Activated T-helper 1 cell treated with Interleukin-2 at 50 U/mL for 16 hours (primary cell): ENCODE results near the gene IL31.
A peak's percentile ranks its signal among the peaks of the same experiment; 100 is the strongest.
"Not testable (repeated sequence)": the region's sequence is repeated elsewhere in the genome, so short reads cannot be mapped to it uniquely, and the experiment has no call there.

Experiments used
- DNase-seq: peaks from one replicate; pipeline ENCODE4 v3.0.0-alpha.2; 2020; ENCODE audit warnings: low read depth

The IL31 gene

DNA sequence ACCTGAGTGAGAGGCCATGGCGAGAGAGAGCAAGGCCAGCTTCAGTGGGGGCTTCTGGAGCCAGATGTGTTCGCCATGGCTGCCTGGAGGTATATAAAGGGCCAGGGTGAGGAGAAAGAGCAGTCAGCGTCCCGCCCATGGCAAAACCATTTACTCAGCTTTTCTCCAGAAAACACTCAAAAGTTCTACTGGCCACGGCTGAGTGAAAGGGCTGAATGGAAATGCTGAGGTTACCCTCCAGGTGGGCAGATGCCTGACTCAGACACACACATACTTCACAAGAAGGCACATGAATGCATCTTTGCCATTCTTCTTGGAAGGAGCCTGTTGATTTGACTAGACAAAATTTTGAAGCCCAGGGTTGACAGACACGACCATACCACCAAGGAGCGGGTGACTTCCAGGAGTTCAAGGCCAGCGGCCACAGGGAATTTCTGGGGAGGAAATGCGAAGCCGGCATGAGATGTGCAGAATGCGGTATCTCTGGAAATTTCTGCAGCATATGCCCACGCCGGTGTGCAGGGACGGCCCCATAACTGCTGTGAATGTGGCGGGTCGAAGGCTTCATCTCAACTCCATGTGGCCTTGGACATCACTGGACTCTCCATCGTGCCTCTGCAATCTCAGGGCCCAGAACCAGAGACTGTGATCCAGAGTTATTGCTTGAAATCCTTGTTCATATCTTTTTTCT is at the start of gene IL31:
Gene IL31 (minus strand): TSS at position 67 of the 691 bp plus-strand sequence. CDS start 49 bp downstream, at position 18.
- DNase-seq = no peak

GRCh38 chr12:122216445-122216844 is 42.4 kb upstream of the IL31 start:
- no peak for DNase-seq

DNA sequence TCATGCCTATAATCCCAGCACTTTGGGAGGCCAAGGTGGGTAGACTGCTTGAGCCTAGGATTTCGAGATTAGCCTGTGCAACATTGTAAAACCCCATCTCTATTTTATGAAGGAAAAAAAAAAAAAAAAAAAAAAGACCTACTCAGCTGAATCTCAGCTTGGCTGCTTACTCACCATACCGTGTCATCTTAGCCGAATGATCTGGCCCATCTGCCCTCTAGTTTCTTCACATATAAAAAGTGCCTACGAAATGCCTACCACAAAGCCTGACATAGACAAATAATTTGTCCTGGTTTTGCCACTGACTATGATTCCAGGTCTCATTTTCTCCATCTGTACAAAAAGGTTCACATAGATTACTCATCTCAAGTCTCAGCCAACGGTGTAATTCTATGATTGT is 41.8 kb upstream of the IL31 start:
- no peak for DNase-seq

GRCh38 chr12:122208073-122208820 is 34.2 kb upstream of the IL31 start:
- no peak for DNase-seq

- DNase-seq = no peak
Observed at GRCh38 chr12:122207391-122207790, 33.4 kb upstream of the IL31 start.

DNA sequence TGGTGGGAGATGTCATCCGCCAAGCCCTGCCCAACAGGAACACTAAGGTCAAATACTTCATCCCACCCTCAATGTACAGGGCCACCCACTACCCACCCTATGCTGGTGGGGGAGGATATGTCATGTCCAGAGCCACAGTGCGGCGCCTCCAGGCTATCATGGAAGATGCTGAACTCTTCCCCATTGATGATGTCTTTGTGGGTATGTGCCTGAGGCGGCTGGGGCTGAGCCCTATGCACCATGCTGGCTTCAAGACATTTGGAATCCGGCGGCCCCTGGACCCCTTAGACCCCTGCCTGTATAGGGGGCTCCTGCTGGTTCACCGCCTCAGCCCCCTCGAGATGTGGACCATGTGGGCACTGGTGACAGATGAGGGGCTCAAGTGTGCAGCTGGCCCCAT is 33.0 kb upstream of the IL31 start:
- no peak for DNase-seq

GRCh38 chr12:122206111-122206881 is 32.3 kb upstream of the IL31 start:
- DNase-seq = no peak

- no peak for DNase-seq
Observed at GRCh38 chr12:122205053-122205925, 31.3 kb upstream of the IL31 start.

DNA sequence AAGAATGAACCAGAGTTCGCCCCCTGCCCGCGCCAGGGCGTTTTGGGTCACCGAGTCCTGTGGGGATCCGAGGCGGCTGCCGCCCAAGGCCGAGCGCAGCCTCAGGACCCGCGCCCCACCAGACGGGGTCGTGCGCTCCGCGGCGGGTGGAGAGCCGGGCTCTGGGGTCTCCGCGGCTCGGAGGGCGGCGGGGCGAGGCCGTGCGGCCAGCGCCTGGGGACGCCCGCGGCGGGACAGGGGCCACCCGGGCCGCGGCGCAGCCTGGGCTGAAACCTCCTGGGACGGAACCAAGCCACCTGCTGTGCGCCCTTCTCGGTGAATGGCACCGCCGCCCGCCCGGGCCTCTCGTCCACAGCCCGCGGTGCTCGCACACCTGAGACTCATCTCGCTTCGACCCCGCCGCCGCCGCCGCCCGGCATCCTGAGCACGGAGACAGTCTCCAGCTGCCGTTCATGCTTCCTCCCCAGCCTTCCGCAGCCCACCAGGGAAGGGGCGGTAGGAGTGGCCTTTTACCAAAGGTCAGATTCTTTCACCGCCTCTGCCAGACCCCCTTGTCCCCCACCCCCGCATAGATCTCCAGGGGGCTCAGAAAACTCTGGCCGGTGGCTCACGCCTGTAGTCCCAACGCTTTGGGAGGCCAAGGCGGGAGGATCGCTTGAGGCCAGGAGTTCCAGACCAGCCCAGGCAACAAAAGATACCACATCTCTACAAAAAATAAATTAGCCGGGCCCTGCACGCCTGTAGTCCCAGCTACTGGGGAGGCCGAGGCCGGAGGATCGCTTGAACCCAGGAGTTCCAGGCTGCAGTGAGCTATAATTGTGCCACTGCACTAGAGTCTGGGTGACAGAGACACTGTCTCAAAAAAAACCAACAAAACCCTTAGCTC is 30.4 kb upstream of the IL31 start:
- DNase-seq = no peak

- DNase-seq = peak; percentile 45
Observed at GRCh38 chr12:122203301-122204166, 29.5 kb upstream of the IL31 start, which contains the start of gene B3GNT4. Gene B3GNT4 (plus strand): TSS chr12:122203709. CDS start chr12:122204619, 910 bp downstream.

DNA sequence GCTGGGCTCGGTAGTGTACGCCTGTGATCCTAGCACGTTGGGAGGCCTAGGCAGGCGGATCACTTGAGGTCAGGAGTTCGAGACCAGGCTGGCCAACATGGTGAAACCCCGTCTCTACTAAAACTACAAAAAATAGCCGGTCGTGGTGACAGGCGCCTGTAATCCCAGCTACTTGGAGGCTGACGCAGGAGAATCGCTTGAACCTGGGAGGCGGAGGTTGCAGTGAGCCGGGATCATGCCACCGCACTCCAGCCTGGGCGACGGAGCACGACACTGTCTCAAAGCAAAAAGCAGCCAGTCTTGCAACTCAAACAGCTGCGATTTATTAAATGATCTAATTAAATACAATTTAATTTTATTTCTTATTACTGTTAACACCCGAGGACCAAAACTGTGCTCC is 28.8 kb upstream of the IL31 start:
- not testable (repeated sequence) for DNase-seq

- no peak for DNase-seq
Observed at GRCh38 chr12:122202017-122202416, 28.0 kb upstream of the IL31 start.

DNA sequence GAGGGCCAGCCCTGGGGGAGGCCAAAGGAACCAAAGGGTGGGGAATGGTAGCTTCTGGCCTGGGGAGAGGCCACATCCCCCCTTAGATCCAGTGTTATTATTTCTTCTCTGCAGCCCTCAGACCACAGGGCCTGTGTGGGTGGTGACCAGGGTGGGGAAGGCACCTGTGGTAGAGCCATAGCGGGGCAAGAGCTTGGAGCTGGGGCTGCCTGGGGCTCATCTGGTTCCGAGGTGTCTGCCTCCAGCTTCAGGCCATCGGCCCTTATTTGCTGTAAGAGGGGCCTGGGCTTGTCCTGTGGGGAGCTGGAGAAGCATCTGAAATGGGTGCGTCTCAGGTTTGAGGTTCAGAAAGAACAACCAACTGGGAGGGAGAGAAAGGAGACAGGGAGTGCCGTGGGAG is 27.4 kb upstream of the IL31 start:
- no peak for DNase-seq

DNA sequence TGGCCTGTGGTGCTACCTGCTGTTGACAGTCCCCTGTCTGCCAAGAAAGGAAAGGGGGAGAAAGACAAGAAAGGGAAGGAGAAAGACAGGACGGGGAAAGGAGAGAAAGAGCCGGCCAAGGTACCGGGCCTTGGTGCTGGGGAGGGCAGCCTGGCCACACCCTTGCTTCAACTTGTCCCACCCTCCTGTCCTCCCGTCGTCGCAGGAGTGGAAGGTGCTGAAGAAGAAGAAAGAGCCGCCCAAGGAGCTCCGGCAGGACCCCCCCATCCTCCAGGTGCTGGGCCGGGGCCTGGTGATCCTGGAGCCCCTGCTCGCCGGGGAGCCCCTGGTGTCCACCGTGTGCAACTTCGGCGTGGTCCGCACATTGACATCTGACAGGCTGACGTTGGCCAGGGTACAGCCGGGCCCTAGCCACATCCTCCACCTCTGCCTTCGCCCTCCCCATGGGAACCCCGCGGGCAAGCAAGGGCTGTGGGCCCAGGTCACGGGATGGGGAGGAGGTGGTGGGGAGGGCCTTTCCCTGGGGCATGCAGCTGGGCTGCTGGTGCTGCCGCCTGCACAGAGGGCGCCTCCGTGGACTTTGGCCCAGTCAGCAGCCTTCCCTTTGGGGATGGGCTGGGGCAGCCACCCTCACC is 26.6 kb upstream of the IL31 start:
- DNase-seq = no peak

DNA sequence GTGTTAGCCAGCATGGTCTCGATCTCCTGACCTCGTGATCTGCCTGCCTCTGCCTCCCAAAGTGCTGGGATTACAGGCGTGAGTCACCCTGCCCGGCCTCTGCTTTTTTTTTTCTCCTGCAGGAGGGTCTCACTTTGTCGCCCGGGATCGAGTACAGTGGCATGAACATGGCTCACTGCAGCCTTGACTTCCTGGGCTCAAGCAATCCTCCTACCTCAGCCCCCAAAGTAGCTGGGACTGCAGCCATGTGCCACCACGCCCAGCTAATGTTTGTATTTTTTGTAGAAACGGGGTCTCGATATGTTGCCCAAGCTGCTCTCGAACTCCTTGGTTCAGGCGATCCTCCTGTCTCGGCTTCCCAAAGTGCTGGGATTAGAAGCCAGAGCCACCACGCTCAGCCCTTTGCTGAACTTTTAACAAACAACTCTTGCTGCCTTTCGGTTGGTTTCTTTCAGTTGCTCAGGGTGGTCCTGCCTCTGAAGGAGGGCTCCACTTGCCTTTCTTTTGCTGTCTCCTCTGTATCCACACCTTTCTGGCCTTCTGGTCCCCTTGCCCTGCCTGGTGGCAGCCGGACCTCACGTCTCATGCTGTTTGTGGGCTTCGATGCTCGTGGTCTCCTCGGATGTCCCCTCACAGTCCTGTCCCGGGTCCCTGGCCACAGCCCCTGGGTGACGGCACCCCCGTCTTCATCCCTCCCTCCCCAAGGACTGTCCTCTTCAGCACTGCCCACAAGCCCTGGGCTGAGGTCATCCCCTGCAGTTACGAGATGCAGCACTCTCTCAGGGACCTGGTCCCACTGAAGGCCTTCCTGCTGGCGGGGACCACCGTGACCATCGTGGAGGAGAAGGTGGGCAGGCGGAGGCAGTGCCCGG is 25.7 kb upstream of the IL31 start:
- no peak for DNase-seq

DNA sequence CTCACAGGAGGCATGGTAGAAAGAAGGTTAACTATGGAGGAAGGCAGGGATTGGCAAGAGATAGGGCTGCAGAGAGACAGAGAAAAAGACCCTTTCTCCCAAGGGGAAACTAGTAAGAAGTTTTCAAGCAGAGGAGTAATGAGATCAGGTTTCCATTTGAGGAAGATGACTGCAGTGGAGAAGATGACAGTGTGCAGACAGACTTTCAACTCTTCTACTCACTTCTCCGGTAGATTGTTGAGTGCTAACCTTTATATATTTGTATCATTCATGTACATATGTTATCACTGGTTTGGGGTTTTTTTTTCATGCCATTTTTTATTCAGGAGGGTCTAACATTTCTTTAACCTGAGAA is 23.6 kb upstream of the IL31 start:
- no peak for DNase-seq

DNA sequence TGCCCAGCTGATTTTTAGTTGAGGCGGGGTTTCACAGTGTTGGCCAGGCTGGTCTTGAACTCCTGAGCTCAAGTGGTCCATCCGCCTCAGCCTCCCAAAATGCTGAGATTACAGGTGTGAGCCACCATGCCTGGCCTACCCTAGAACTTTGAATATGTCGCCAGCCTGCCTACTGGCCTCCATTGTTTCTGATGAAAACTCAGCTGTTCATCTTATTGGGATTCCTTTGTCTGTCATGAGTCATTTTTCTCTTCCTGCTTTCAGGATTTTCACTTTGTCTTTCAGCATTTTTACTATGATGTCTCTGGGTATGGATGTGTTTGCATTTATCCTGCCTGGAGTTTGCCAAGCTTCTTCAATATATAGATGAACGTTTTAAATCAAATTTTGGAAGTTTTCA is 21.4 kb upstream of the IL31 start:
- DNase-seq = no peak

- no peak for DNase-seq
Observed at GRCh38 chr12:122194804-122195203, 20.8 kb upstream of the IL31 start.
